GM18870 (cell line): ENCODE results near the gene NPPC.

ENCODE experiments used
- ATAC-seq: cut with Tn5 transposase; IDR thresholded peaks from one replicate; pipeline ENCODE4 v1.9.1; 2021; ENCODE audit warnings: moderate library complexity; ENCODE audit not compliant: unreplicated experiment

Gene NPPC

GRCh38 chr2:231935815-231936214, 9.6 kb upstream of the NPPC start:
- ATAC-seq: no peak

DNA sequence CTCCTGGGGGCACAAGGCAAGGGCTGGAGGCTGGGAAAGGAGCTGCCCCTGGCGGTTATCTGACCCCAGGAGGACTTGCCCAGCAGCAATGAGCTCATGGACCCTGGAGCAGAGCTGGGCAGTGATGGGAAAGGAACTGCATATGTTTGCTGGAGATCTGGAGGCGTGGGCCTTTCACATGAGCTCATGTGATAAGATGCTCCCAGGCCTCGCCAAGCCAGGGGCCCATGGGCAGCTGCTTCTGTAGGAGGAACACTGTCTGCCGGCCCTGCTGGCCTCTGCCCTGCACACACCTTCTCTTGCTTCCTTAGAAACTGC, 9.0 kb upstream of the NPPC start:
- no peak for ATAC-seq

DNA sequence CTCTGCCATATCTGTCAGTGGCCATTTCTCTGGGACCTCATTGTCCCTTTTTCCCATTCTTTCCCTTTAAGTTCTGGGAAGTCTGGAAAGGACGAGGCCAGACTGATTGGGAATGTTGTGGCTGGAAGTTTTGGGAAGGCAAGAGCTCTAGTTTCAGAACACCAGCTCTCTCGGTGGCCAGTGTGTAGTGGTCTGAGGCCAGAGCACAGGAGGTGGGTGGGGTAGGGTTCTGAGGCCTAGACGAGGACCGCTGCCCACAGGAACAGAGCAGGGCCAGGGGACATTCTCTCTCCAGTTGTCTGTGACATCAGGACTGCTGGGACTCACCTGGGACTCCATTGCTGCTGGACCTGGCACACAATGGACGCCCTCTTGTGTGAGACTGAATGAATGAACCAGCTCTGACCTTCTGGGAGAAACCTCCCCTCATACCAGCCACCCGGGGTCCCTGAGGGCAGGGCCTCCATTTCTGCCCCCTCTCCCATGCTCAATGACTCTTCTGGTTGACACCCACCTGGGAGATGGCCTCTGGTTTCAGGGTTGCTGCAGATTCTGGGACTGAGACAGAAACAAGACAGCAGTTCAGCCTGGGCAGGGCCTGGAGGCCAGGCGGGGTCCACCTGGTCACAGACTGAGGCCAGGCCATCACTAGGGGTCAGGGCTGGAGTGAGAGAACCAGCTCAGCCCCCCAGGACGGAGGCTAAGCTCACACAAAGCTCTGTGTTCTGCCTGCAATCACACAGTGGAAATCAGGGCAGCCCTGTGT, 8.4 kb upstream of the NPPC start:
- ATAC-seq: no peak

DNA sequence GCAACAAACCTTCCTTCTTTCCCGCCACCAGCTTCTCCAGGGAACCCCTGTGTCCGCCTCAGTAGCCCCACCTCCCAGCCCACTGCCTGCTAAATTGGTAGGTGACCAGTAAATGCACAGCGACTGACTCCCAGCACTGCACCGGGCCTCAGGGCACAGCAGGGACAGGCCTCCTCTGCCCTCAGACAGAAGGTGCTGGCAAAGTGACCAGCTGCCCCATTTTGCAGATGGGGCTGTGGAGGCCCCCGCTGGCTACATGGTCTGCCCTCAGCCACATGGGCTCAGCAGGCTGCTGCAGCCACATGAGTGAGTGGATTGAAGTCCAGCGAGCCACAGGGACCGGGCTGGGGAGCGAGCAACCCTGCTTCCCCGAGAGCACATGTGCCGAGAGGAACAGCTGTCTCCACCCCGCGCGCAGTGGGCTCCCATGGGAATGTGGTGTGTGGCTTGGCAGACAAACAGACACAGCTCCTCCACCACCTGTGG, 7.8 kb upstream of the NPPC start:
- no peak for ATAC-seq

DNA sequence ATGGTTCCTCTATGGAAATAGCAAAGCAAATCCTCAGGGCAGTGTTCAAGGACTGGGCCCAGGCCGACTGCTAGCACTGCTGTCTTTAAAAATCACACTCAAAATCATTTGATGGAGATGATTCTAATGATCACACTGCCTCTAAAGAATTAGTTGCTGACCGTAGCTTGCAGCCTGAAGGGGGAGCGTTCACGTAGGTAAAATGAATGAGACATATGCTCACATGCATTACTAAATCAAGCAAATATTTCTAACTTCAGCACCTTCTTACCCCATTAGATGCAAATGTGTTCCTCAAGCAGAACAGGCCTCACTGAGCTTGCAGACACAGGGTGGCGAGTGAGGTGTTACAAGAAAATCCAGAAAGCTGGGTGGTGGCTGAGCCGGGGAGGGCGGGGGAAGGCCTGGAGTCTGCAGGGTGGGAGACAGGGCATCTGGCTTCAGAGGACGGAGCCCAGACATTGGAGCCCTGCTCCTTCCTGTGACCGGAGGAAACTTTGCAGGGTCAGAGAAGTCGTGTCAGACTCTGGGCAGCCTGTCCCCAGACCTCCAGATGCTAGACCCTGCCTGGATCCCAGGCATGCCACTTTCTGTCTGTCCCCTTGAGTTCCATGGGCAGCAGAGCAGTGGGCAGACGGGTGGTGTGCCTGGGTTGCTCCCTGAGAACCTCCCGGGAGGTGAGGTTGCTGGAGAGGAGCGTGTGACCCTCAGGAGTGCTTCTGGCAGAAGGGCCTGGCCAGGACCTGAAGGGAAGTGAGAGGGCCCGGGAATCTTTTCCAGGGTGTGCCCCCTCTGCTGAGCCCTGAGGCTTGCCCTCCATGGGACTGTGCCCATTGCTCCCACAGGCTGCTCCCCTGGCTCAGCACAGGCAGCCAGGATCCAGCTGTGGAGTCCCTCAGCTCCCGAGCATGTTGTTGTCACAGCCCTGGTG, 7.1 kb upstream of the NPPC start:
- ATAC-seq: no peak

DNA sequence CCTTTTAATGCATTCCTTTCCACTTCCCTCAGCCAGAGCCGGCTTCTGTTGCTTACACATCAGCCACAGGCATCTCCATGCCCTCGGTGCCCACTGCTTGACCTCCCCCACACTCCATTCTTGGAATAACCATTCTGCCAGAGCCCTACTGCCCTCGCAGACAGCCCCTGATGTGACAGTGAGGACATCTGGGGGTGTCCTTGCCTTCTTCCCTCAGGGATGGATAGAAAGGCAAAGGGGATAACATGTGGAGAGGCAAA, 6.4 kb upstream of the NPPC start:
- no peak for ATAC-seq

DNA sequence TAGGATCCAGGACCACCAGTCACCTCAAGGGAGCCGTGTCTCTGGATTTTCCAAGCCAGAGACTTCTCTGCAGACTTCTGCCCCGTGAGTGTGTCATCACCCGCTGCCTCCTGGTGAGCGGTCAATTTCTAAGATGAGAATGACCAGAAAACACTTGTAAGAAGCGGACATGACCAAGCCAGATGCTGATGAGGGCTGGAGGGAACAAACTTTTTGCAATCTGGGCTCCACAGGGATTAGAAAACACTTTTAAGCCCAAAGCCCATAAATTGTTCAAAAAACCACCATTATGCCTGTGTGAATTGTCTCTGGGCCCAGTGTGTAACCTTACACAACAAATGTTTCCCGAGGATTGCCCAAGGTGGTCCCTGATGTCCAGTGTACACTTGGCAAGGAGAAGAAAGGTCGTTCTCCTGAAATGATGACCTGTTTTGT, 5.3 kb upstream of the NPPC start:
- no peak for ATAC-seq

DNA sequence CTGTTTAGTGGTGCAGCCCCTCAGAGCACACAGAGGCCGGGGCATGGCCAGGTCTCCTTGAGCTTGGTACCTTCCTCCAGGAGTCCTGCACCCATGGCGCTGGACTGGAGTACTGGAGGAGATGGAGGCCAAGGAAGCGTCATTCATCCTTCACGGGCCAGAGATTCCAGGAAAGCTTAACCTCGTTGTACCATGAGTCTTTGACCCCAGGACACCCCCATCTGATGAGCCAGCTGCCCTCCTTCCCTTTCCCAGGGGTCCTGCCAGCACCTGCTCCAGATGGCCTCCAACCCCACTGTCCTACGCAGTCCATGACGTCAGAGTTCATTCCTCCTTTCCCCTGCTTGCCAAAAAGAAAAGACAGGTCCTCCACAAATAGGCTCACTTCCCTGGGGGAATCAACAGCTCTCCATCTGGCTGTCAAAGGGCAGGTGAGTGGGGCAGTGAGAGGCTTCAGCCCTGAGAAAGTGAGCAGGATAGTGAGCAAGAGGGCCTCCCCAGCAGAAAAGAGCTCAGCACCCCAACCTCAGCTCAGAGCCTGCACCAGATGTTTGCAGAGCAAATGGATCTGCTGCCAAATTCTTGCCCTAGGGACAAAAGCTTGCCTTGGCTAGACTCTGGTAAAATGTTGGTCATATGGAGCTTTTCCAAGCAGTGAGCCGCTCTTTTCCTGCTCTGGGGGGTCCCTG, 4.5 kb upstream of the NPPC start:
- ATAC-seq: no peak

DNA sequence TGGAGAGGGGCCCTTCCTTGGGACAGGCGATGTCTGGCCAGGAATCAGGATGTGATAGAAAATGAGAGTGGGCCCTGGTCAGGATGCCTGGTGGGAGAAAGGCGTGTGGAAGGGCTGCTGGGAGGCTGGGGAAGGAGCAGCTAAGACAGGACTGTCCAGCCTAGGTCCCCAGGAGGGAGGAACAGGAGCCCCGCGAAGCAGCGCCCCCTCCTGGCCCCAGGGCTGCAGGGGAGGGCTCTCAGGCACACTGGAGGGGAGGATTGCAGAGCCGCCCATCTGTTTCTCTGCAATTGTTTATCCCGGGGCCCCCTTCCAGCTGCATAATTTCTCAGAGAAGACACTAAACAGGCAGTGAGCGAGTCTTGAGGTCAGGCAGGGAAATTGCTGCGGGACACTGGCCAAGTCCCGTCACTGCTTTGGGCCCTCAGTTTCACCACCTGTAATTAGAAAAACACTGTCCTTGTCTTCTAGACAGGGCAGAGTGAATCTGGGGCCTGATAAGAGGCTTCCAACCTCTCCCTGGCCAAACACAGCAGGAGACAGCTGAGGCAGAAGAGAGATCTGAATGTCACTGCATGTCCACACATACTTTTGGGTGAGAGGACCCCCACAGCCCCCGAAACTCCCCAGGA, 3.9 kb upstream of the NPPC start:
- no peak for ATAC-seq

- no peak for ATAC-seq
These were observed 2.9 kb upstream of the NPPC start for GRCh38 chr2:231928901-231929725.

GRCh38 chr2:231928481-231928880, 2.3 kb upstream of the NPPC start:
- ATAC-seq: no peak

GRCh38 chr2:231927566-231927890, 1.3 kb upstream of the NPPC start:
- ATAC-seq: no peak

DNA sequence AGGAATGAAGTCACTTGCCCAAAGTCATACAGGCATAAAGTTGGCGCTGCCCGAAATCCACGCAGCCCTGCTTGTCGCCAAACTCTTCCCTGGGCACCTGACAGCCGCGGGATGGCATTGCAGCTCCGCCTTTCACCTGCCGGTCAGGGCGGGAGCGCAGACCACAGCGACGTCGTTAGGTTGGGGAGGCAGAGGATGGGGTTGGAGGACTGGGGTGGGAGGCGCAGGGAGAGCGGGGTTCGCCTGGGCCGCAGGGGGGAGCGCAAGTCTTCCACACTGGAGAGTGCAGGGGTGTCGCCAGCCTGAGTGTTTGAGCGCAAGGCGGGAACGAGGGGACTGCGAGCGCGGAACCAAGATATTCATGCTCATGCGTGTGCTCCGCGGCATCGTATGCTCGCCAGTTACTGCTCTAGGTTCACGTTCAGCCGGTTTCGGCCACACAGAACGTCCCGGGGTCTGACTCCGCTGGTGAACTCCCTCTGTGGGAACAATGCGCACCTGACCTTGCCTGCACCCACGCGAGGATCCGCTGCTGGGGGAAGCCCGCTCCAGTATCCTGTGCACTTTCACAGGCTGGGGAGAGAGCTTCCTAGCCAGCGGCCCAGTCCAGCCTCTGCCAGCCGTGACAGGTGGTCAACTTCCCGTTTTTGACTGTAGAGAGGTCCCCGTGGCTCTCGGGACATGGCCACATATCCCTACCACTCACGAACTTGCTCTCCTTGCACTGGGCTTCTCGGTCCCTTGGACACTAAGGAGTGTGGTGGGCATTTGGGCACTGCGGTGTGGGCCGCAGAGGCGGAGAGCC, 767 bp upstream of the NPPC start:
- no peak for ATAC-seq

- ATAC-seq: no peak
These were observed 655 bp downstream of the NPPC start for GRCh38 chr2:231925303-231926179.

DNA sequence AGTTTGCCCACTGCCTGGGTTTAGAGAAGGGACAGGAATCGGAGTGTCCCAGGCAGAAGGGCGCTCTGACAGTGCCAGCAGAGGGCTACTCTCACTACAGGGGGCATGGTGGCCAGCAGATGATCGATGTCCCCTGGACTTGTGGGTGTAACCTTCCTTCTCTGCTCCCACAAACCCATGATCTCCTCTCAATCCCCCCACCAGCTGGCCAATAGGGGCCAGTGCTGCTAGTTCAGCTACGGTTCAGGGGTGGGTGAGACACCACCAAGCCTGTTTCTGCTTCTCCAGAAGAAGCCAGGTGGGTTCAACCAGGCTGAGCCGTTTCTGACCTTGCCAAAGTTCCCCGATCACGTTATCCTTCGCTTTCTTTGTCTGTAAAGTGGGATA, 1.3 kb downstream of the NPPC start:
- no peak for ATAC-seq

DNA sequence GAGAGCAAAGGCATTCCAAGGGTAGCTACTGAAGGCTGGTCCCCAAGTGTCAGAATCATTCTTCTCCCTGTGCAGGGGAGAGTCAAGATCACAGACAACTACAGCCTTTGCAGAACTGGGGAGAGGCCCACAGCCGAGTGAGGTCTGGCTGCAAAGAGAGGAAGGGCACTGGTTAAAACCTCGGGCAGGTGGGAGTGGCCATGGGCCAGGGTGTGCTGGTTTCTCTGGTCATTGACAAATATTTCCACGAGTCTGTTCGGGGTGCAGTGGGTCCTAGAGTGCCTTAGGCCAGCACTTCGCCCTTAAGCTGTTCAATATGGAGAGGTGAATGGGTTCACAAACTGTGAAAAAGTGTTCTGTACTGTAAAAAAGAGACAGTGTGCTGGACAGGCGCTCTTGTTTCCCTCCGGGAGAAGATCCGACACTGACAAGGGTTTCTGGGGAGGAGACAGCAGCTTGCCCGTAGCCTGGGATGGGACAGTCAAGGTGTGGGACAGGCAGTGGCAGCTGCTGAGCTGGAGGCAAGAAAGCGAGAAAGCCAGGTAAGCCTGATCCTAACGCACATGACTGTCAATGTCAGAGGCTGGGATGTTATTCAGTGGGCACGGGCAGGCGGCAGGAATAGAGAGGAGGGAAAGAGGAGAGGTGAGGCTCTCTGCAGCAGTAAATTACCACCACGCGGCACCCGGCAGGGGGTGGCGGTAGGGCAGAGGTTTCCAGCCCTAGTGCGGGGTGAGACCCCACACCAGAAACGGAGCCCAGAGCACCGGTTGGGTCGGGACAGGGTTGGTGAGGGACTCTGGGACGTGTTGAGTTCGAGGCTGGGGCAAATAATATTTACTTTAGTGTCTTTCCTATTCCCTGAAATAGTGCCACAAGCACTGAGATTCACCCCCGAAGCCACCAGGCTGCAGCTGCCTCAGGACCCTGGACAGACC, 2.0 kb downstream of the NPPC start:
- no peak for ATAC-seq

GRCh38 chr2:231923010-231923344, 3.2 kb downstream of the NPPC start:
- ATAC-seq: no peak
